Measurements from ENCODE around the gene STAB1.

STAB1 gene

DNA sequence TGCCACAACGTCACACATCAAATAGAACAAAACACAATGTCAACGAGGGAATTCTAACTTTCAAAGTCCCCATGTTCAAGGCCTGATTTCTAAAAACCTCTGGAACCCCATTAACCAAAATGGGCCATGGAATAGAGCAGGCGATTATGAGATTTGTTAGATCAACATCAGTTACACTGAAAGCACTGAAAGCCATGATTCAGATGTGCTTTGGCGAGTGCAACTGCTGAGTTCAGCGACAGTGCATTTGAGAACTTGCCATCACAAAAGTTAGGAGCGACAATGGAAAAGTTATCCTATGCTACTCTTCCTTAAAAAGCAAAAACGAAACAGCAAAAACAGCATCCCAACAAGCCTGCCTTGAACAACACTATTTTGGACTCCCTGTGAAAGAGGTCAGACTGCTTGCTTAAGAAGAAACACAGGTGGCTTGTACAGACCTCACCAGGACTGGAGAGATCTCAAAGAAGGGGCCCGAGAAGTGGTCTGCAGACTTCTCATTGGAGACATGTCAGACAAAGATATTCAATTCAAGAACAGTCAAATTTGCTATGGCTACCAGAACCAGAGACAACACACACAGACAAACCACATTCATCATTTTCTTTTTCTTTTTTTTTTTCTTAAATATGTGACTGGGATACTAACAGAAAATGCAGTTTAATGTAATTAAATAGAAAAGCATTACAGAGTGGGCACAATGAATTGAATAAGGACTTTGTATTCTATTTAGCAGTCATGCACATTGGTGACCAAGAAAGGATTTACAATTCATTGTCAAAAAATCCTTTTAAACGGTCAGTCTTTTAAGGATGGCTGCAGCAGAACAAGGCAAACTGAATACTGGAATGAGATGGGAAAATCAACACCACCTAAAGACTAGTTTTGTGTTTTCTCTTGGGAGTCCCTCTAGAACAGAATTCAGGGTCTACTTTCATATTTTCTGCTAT is 62.1 kb downstream of the STAB1 start:
- Histone ChIP-seq H3K4me3 (no peak overlapping the region), H3K27ac (no peak overlapping the region), H3K9me3 (no peaks in the 10 kb centered on the region), H3K36me3 (peaks cover 53 to 87% (median 61%) of the 10 kb centered on the region in 3 donors), H3K4me1 (no peaks in the 10 kb centered on the region), H3K27me3 (no peaks in the 10 kb centered on the region)
- intact Hi-C loops (cut with DNase I; ENCODE audit: low total_unique reads) = no loop called here
- TF ChIP-seq, protein P1, sequence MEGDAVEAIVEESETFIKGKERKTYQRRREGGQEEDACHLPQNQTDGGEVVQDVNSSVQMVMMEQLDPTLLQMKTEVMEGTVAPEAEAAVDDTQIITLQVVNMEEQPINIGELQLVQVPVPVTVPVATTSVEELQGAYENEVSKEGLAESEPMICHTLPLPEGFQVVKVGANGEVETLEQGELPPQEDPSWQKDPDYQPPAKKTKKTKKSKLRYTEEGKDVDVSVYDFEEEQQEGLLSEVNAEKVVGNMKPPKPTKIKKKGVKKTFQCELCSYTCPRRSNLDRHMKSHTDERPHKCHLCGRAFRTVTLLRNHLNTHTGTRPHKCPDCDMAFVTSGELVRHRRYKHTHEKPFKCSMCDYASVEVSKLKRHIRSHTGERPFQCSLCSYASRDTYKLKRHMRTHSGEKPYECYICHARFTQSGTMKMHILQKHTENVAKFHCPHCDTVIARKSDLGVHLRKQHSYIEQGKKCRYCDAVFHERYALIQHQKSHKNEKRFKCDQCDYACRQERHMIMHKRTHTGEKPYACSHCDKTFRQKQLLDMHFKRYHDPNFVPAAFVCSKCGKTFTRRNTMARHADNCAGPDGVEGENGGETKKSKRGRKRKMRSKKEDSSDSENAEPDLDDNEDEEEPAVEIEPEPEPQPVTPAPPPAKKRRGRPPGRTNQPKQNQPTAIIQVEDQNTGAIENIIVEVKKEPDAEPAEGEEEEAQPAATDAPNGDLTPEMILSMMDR (IDR thresholded peaks at IDR 0.05) = no peak
- no peak for DNase-seq

DNA sequence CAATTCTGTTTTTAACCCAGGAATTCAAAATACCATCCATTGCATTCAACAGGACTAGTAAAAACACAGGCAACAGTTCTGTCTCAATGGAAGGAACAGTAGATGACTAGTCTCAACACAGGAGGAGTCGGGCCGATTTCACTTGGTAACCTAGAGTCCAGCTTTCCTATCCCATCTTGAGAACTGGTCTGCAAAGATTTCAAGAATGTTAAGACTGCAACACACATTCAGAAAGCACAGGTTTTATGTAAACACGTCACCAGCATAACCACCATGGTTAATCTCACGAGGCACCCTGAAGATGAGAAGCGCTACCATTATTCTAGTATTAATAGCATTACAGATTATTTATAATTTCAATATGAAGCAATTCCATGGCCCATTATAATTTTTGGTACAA is 63.3 kb downstream of the STAB1 start:
- Histone ChIP-seq H3K4me1 (no peaks in the 10 kb centered on the region), H3K4me3 (no peak overlapping the region), H3K9me3 (no peaks in the 10 kb centered on the region), H3K27me3 (no peaks in the 10 kb centered on the region), H3K36me3 (peaks cover 62 to 87% (median 65%) of the 10 kb centered on the region in 3 donors), H3K27ac (no peak overlapping the region)
- no peak for DNase-seq
- TF ChIP-seq, protein P1 (IDR thresholded peaks at IDR 0.05) = no peak
- intact Hi-C loops (cut with DNase I; ENCODE audit: low total_unique reads) = no loop called here

DNA sequence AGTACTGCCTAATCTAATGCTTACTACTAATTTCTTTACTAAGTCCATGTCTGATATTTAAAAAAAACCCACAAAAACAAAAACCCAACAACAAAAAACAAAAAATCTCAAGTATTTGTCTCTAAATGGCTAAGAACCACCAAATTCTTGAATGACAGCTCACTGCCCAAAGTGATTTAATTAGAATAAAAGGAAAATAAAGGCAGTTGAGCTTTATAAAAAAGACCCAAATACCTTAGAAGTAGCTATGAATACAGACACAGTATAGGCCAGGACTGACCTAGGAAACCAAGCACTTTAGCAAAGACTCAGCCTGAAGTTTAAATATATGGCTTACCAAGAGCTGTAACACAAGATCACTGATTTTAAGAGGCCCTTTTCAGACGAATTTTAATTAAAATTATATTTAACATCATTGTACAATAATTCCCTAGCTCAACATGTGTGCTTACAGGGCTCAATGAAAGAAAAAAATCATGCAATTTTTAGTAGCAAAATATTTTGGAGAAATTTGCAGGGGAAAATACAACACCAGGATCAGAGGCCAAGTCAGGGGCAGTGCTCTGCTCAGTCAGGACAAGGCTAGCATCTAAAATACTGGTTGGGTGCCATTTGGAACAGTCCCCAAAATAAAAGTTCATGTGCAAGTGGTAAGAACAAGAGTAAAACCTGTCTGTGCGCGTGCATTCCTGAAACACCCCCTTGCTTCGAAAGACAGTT is 66.0 kb downstream of the STAB1 start:
- peaks cover 54 to 86% (median 63%) of the 10 kb centered on the region in 3 donors for H3K36me3 ChIP-seq
- TF ChIP-seq, protein P1 (IDR thresholded peaks at IDR 0.05) = no peak
- no peak overlapping the region for H3K27ac ChIP-seq
- no peaks in the 10 kb centered on the region for H3K27me3 ChIP-seq
- intact Hi-C loops (cut with DNase I; ENCODE audit: low total_unique reads) = no loop called here
- no peak overlapping the region for H3K4me3 ChIP-seq
- no peaks in the 10 kb centered on the region for H3K4me1 ChIP-seq
- no peaks in the 10 kb centered on the region for H3K9me3 ChIP-seq
- no peak for DNase-seq

DNA sequence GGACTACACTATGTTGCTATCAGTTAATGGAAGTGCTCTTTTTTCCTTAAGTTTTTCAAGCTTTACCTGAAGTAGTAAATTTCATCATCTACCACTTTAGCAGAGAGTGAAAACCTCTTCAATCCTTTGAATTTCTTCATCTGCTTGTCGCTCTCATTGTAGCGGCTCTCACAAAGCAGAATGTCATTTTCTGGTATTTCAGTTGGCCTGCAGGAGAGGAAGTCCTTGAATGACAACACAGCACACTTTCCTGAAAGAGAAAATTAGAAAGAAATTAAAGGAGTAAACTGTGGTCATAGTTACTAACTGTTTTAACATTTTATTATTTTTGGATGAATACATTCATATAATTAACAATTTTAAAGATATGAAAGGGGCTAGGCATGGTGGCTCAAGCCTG is 68.8 kb downstream of the STAB1 start:
- Histone ChIP-seq H3K27ac (no peak overlapping the region), H3K4me1 (no peaks in the 10 kb centered on the region), H3K27me3 (no peaks in the 10 kb centered on the region), H3K9me3 (no peaks in the 10 kb centered on the region), H3K4me3 (no peak overlapping the region), H3K36me3 (peaks cover 45 to 78% (median 47%) of the 10 kb centered on the region in 3 donors)
- no peak for DNase-seq
- intact Hi-C loops (cut with DNase I; ENCODE audit: low total_unique reads) = no loop called here
- TF ChIP-seq, protein P1 (IDR thresholded peaks at IDR 0.05) = no peak

DNA sequence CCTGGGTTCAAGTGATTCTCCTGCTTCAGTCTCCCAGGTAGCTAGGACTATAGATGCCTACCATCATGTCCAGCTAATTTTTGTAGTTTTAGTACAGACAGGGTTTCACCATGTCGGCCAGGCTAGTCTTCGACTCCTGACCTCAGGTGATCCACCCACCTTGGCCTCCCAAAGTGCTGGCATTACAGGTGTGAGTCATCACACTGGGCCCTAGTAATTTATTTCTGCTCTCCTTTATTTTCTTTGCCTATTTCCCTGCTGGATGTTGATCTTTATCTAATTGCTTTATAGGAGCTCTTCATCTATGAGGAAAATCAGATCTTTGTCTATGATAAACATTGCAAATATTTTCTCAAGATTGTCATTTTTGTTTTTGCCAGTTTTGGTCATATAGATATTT is 72.9 kb downstream of the STAB1 start:
- H3K36me3 ChIP-seq = peaks cover 20 to 61% (median 23%) of the 10 kb centered on the region in 3 donors
- no peaks in the 10 kb centered on the region for H3K27me3 ChIP-seq
- no peaks in the 10 kb centered on the region for H3K9me3 ChIP-seq
- H3K4me3 ChIP-seq = no peak overlapping the region
- TF ChIP-seq, protein P1 (IDR thresholded peaks at IDR 0.05) = no peak
- H3K27ac ChIP-seq = no peak overlapping the region
- intact Hi-C loops (cut with DNase I; ENCODE audit: low total_unique reads) = no loop called here
- H3K4me1 ChIP-seq = no peaks in the 10 kb centered on the region
- no peak for DNase-seq

Measured in tibial artery (tissue), 4 donors.